8988T (cell line): ENCODE data around the gene IKZF5.
A peak's percentile ranks its signal among the peaks of the same experiment; 100 is the strongest.

Source experiments
- DNase-seq: peaks from one replicate; pipeline ENCODE4 v3.0.0; 2011

The IKZF5 gene

DNA sequence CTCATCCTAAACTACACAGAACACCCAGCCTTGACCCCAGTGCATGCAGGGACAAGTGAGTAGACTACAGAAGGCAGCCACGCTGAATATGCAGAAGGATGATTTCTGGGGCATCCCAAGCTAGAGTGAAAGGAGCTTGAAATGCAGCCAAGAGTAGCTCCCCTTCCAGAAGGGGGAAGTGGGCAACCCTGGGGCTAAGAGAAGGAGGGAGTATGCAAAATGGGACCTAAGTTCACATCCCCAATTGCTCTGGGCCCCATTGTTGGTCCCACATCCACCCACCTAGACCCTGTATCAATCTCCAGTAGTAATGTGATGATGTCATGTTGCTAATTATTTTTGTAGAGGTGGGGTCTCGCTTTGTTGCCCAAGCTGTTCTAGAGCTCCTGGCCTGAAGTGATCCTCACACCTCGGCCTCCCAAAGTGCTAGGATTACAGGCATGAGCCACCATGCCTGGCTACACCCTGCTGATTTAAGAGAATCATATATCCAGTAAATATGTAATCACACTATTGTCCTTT lies 34.0 kb downstream of the IKZF5 start:
- DNase-seq, result no peak

DNA sequence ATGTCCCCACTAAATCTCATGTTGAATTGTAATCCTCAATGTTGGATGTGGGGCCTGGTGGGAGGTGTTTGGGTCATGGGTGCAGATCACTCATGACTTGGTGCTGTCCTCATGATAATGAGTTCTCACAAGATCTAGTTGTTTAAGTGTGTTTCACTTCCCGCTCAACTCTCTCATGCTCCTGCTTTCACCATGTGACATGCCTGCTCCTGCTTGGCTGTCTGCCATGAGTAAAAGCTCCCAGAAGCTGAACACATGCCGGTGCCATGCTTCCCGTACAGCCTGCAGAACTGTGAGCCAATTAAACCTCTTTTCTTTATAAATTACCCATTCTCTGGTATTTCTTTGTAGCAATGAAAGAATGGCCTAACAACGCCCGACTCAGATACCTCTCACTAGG lies 34.6 kb downstream of the IKZF5 start:
- DNase-seq, result no peak

- DNase-seq, result no peak
These were observed 39.9 kb downstream of the IKZF5 start for GRCh38 chr10:122968698-122969097.

GRCh38 chr10:122966879-122967278 lies 41.7 kb downstream of the IKZF5 start:
- no peak for DNase-seq

DNA sequence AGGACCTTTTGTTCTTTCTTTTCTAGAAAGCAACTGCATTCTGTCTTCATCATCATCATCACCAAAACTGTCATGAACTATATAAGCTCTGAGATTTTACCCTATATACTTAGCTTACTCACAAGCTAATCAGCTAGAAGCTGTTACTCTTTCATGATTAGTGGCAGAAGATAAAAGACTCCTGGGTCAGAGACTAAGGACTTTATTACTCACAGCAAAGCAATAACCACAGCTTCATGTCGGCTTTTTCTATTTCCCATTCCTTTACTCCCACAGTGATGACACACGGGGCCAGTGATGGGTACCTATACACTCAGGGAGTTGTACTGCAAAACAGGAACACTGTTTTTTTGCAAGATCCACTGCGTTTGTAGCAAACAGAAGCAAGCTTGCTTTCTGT lies 46.2 kb downstream of the IKZF5 start:
- DNase-seq, result no peak

DNA sequence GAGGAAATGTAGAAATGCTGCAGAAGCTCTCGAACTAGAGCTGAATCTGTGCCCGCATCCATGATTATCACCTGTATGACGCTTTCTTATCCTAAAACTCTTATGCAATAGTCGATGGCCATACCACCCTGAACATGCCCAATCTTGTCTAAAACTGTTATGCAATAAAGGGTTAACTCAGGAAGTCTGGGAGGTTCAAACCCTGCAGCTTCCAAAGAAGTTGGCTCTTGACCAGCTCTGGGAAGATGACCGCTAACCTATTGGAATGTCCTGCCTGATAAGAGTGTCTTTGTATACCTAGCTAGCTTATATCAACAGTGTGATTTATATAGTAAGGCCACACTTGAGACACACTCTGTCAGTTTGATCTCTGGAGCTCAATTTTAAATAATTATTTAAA lies 51.1 kb downstream of the IKZF5 start:
- DNase-seq, result no peak

DNA sequence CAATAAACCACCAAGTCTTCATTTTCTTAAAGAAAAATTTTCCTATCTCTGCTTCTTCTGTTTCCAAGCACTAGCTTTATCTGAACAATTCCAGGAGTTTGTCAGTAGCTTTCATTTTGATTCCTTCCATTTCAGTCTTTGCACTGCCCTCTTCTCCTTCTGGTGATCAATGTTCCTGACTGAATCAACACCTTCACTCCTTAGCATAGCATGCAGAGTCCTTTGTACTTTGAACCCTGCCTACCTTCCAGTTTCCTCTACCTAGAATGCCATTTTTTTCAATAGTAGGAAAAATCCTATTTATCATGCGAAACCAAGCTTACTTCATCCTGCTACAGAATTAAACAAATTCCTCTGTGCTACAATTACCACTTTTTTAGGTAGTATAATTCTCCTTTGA lies 52.7 kb downstream of the IKZF5 start:
- DNase-seq, result no peak

GRCh38 chr10:122954731-122955050 lies 53.9 kb downstream of the IKZF5 start:
- DNase-seq, result no peak

GRCh38 chr10:122953902-122954730 lies 54.5 kb downstream of the IKZF5 start, which contains the start of gene C10orf88:
Gene C10orf88 (minus strand): TSS chr10:122954227. CDS start chr10:122954178, 49 bp downstream.
- DNase-seq, result peak; percentile 65

GRCh38 chr10:122949296-122949695 lies 59.3 kb downstream of the IKZF5 start:
- DNase-seq, result no peak
